ENCODE measurements around the gene SLC13A3.

Gene SLC13A3

DNA sequence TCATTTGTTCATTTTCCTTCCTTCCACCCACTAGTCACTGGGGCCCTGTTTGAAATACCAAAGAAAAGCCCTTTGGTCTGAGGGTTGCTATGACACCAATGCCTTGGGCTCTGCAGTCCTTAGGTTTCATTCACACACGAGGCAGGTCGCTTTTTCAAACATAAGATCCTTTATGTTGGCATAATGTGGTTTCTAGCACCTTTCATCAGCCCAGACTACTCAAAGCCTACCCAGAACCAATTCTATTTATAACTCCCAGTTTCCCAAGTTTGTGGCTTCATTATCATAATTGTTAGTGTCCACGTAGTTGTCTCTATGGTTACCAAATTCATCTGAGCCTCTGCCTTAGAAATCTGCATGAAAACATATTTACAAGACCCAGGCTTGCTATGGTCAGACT lies 44.6 kb upstream of the SLC13A3 start:
- DNase-seq (ENCODE audit: low read depth), result no peak

DNA sequence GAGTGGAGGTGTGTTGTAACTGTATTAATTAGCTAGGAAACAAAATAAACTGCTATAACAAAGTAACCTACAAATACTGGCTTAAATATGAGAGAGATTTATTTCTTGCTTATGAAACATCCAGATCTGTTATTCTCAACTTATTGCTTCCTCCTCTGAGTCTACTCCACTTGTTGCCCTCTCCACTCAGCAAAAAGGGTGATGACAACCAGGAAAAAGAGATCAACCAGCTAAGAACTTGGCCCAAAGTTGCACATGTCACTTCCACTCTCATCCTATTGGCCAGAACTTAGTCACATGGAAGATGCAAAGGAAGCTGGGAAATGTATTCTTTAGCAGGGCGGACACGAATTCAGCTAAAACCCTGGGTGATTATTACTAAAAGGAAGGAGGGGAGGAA lies 43.2 kb upstream of the SLC13A3 start:
- TF ChIP-seq, protein P1, sequence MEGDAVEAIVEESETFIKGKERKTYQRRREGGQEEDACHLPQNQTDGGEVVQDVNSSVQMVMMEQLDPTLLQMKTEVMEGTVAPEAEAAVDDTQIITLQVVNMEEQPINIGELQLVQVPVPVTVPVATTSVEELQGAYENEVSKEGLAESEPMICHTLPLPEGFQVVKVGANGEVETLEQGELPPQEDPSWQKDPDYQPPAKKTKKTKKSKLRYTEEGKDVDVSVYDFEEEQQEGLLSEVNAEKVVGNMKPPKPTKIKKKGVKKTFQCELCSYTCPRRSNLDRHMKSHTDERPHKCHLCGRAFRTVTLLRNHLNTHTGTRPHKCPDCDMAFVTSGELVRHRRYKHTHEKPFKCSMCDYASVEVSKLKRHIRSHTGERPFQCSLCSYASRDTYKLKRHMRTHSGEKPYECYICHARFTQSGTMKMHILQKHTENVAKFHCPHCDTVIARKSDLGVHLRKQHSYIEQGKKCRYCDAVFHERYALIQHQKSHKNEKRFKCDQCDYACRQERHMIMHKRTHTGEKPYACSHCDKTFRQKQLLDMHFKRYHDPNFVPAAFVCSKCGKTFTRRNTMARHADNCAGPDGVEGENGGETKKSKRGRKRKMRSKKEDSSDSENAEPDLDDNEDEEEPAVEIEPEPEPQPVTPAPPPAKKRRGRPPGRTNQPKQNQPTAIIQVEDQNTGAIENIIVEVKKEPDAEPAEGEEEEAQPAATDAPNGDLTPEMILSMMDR (IDR thresholded peaks at IDR 0.05; ENCODE audit: insufficient read depth, low read depth, low read length, missing control alignments), result no peak
- DNase-seq (ENCODE audit: low read depth), result peak; percentile 61
- H3K4me3 ChIP-seq (ENCODE audit: low read depth, low read length), result no peak overlapping the region

More for the DNA sequence above, 44.6 kb upstream of the SLC13A3 start:
- no peak overlapping the region for H3K4me3 ChIP-seq (ENCODE audit: low read depth, low read length)
- TF ChIP-seq, protein P1 (IDR thresholded peaks at IDR 0.05; ENCODE audit: insufficient read depth, low read depth, low read length, missing control alignments), result no peak

DNA sequence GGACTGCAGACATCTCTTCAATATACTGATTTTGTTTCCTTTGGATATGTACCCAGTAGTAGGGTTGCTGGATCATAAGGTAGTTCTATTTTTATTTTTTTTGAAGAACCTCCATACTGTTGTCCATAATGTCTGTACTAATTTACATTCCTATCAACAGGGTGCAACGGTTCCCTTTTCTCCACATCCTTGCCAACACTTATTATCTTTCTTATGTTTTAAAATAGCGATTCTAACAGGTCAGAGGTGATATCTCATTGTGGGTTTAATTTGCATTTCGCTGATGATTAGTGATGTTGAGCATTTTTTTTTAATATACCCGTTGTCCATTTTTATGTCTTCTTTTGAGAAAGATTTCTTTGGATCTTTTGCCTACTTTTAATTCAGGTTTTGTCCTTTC lies 39.9 kb upstream of the SLC13A3 start:
- no peak overlapping the region for H3K4me3 ChIP-seq (ENCODE audit: low read depth, low read length)
- no peak for DNase-seq (ENCODE audit: low read depth)
- TF ChIP-seq, protein P1 (IDR thresholded peaks at IDR 0.05; ENCODE audit: insufficient read depth, low read depth, low read length, missing control alignments), result no peak

DNA sequence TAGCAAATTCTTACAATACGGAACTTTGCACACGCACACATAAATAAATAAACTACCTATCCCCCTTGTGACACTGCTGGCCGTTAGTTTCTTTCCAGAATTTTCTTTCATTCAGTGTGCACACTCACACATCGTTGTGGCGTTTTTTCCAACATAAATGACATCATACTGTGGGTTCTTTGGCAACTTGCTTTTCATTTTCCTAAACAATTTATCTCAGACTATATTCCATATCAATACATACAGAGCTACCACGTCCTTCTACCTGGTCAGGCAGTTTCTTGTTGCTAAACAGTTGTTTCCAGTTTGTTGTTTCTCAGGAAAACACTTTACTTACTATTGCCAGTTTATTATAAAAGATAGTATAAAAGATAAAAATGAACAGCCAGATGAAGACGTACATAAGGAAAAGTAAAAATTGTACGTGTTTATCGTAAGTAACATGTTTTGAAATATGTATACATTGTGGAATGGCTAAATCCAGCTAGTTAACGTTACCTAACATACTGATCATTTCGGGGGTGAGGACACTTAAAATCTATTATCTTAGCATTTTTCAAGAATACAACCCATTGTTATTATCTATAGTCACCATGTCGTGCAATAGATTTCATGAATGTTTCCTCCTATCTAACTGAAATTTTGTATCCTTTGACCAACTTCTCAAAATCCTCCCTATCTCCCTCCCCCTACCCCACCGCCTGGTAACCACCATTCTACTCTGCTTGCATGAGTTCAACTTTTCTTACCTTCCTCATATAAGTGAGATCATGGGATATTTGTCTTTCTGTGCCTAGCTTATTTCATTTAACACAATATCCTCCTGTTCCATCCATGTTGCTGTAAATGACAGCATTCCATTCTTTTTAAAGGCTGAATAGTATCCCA lies 39.2 kb upstream of the SLC13A3 start:
- H3K4me3 ChIP-seq (ENCODE audit: low read depth, low read length), result peak overlapping the region; percentile 77; the same call in 1 of the 2 replicates
- no peak for DNase-seq (ENCODE audit: low read depth)
- TF ChIP-seq, protein P1 (IDR thresholded peaks at IDR 0.05; ENCODE audit: insufficient read depth, low read depth, low read length, missing control alignments), result no peak

DNA sequence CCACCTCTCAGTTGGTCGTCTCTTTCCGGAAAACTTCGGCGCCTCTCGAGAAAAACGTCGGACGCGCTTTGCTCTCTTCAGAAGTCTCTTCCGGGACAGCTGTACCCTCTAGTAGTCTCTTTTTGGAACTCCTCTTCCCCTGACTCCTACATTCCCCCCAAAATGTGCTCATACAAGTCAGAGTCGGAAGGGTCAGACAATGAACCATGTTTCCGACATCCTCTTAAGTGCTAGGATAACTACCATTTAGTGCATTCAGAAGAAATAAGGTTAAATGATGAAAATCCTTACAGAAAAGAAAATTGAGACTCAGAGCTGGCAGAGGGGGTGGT lies 38.5 kb upstream of the SLC13A3 start:
- TF ChIP-seq, protein P1 (IDR thresholded peaks at IDR 0.05; ENCODE audit: insufficient read depth, low read depth, low read length, missing control alignments), result no peak

DNA sequence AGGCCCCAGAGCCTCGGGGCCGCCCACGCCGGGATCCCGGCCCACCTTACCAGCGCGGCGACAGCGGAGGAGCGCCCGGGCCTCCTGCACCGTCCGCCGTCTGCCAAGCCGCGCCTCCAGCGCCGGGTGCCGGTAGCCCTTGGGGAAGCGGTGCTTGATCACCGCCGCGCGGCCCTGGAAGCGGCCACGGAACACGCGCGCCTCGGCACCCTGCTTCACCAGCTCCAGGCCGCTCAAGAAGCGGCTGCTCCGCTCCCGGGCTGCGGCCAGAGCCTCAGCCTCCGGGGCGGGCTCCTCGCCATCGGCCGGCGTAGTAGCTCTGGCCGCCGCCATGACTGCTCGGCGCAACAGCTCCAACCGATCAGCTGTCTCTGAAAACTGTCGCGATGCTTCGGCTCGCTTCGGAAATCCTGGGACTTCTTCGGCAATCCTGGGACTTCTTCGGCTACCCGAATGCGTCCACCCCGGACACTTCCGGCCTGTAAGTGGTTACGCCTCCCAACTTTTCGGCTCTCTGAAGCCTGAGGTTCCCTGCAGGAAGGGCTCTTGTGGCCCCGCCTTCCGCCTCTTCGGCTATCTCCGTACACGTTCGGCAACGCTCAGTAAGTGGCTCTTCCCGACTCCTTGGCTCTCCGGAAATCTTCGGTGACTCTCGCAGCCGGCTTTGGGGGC lies 38.0 kb upstream of the SLC13A3 start, which contains the start of gene TP53RK:
TP53RK (minus strand) TSS at position 363 of the 672 bp plus-strand sequence; CDS start at position 333, 30 bp downstream.
- DNase-seq (ENCODE audit: low read depth), result peak; percentile 99
- peak within 1 kb of the TSS; percentile 77 for H3K4me3 ChIP-seq (ENCODE audit: low read depth, low read length)
- TF ChIP-seq, protein P1 (IDR thresholded peaks at IDR 0.05; ENCODE audit: insufficient read depth, low read depth, low read length, missing control alignments), result no peak

More for the DNA sequence above, 38.5 kb upstream of the SLC13A3 start:
- DNase-seq (ENCODE audit: low read depth), result no peak
- peak overlapping the region; percentile 77 for H3K4me3 ChIP-seq (ENCODE audit: low read depth, low read length)

Measured in GM12865 (cell line).